Mesothelial cell of epicardium (in vitro differentiated cells): ENCODE measurements around the gene DAPL1. TPM values are rescaled to one million over a fixed set of nuclear protein-coding genes. Genes with fewer than 3 reads are reported as not detected.
A peak's percentile ranks its signal among the peaks of the same experiment; 100 is the strongest.

Experiments
- DNase-seq, 2 experiments: peaks; one replicate each; pipeline ENCODE4 v3.0.0; 2021; ENCODE audit warnings: low spot score in 2 of 2; ENCODE audit not compliant: unreplicated experiment in 2 of 2
- H3K27ac Mint-ChIP-seq: 2 replicates; pipeline ENCODE4 v1.8.0; 2021; ENCODE audit warnings: mixed read lengths
- H3K27me3 Mint-ChIP-seq: 2 replicates; pipeline ENCODE4 v1.8.0; 2021; ENCODE audit warnings: low read depth, mixed read lengths
- H3K36me3 Mint-ChIP-seq: 2 replicates; pipeline ENCODE4 v1.8.0; 2021; ENCODE audit warnings: mixed read lengths
- H3K4me1 Mint-ChIP-seq: 2 replicates; pipeline ENCODE4 v1.8.0; 2021; ENCODE audit warnings: mixed read lengths
- H3K4me3 Mint-ChIP-seq: 2 replicates; pipeline ENCODE4 v1.8.0; 2021; ENCODE audit warnings: mild to moderate bottlenecking, moderate library complexity, mixed read lengths
- H3K9me3 Mint-ChIP-seq: 2 replicates; pipeline ENCODE4 v1.8.0; 2021; ENCODE audit warnings: mixed read lengths
- CTCF ChIP-seq: fragments of 200-600 bp; sonication (generic); IDR thresholded peaks from one replicate; pipeline ENCODE4 v1.5.0; 2021; ENCODE audit warnings: antibody characterized with exemption; ENCODE audit not compliant: unreplicated experiment
- total RNA-seq: library from RNA; stranded (reverse); gene quantifications from 3 replicates; pipeline ENCODE4 v1.2.1, GENCODE V29; 2021

Gene DAPL1
- total RNA-seq, 1 donor from 2014 or later, result not detected

GRCh38 chr2:158823486-158824237 is 28.5 kb downstream of the DAPL1 start:
- DNase-seq, result no peak
- H3K4me3 Mint-ChIP-seq, result no peak overlapping the region
- TF ChIP-seq CTCF, result no peak
- H3K4me1 Mint-ChIP-seq, result peaks cover 39% of the 10 kb centered on the region
- H3K36me3 Mint-ChIP-seq, result no peaks in the 10 kb centered on the region
- H3K9me3 Mint-ChIP-seq, result no peaks in the 10 kb centered on the region
- H3K27me3 Mint-ChIP-seq, result no peaks in the 10 kb centered on the region
- no peak overlapping the region for H3K27ac Mint-ChIP-seq

GRCh38 chr2:158825021-158825420 is 29.9 kb downstream of the DAPL1 start:
- Mint-ChIP-seq H3K4me1 (peaks cover 48% of the 10 kb centered on the region), H3K9me3 (no peaks in the 10 kb centered on the region), H3K27me3 (no peaks in the 10 kb centered on the region), H3K36me3 (no peaks in the 10 kb centered on the region), H3K27ac (no peak overlapping the region), H3K4me3 (no peak overlapping the region)
- TF ChIP-seq CTCF, result no peak
- DNase-seq, result no peak

GRCh38 chr2:158826965-158827364 is 31.8 kb downstream of the DAPL1 start:
- H3K27ac Mint-ChIP-seq, result peak overlapping the region; percentile 76

GRCh38 chr2:158828378-158829164 is 33.5 kb downstream of the DAPL1 start:
- no peaks in the 10 kb centered on the region for H3K27me3 Mint-ChIP-seq
- peaks cover 30% of the 10 kb centered on the region for H3K4me1 Mint-ChIP-seq
- peak overlapping the region; percentile 86 for H3K27ac Mint-ChIP-seq
- H3K9me3 Mint-ChIP-seq, result no peaks in the 10 kb centered on the region
- DNase-seq, result no peak
- no peaks in the 10 kb centered on the region for H3K36me3 Mint-ChIP-seq
- TF ChIP-seq CTCF, result no peak
- no peak overlapping the region for H3K4me3 Mint-ChIP-seq

More at GRCh38 chr2:158826965-158827364, 31.8 kb downstream of the DAPL1 start:
- H3K4me3 Mint-ChIP-seq, result no peak overlapping the region
- H3K4me1 Mint-ChIP-seq, result peaks cover 35% of the 10 kb centered on the region
- TF ChIP-seq CTCF, result no peak
- no peak for DNase-seq
- H3K27me3 Mint-ChIP-seq, result no peaks in the 10 kb centered on the region
- H3K9me3 Mint-ChIP-seq, result no peaks in the 10 kb centered on the region
- no peaks in the 10 kb centered on the region for H3K36me3 Mint-ChIP-seq

GRCh38 chr2:158829167-158829566 is 34.0 kb downstream of the DAPL1 start:
- H3K27me3 Mint-ChIP-seq, result no peaks in the 10 kb centered on the region
- DNase-seq, result no peak
- no peaks in the 10 kb centered on the region for H3K9me3 Mint-ChIP-seq
- H3K36me3 Mint-ChIP-seq, result no peaks in the 10 kb centered on the region
- H3K4me3 Mint-ChIP-seq, result no peak overlapping the region
- H3K4me1 Mint-ChIP-seq, result peaks cover 29% of the 10 kb centered on the region
- peak overlapping the region; percentile 86 for H3K27ac Mint-ChIP-seq
- TF ChIP-seq CTCF, result no peak
